SK-N-SH (cell line): ENCODE measurements around the gene S100B. TPM values are rescaled to one million over a fixed set of nuclear protein-coding genes. Genes with fewer than 3 reads are reported as not detected.

Experiments
- CTCF ChIA-PET: fragments of 300-600, 350-600 bp; formaldehyde crosslinking; extraction: SDS; loops from one replicate; lab custom pipeline; 2021; lab: Yijun Ruan, JAX
- POLR2A ChIA-PET: fragments of 350-600 bp; sonication (Branson Sonifier 250); formaldehyde crosslinking; extraction: SDS; loops from one replicate; lab custom pipeline; 2020; ENCODE audit warnings: antibody characterized with exemption, inconsistent platforms; lab: Yijun Ruan, JAX
- DNase-seq: peaks from one replicate; pipeline ENCODE4 v3.0.0; 2012
- H2AFZ ChIP-seq: fragments of 200-600 bp; sonication (generic); 2 replicates; pipeline ENCODE4 v1.8.1; 2016; ENCODE audit warnings: antibody characterized with exemption, mild to moderate bottlenecking, low read depth
- H3F3A ChIP-seq: fragments of 200-600 bp; sonication (generic); replicated peaks from 2 replicates; pipeline ENCODE3; 2016; ENCODE audit warnings: antibody characterized with exemption, mild to moderate bottlenecking; ENCODE audit not compliant: insufficient read depth
- H3K27ac ChIP-seq, 2 experiments: fragments of 200-500 bp in 1 of 2; fragments of 200-600 bp in 1 of 2; sonication (Bioruptor generic) in 1 of 2; sonication (generic), shearing (Covaris generic) in 1 of 2; 2 replicates each; pipeline versions ENCODE4 v1.5.1 to v1.6.1; 2014 to 2016; ENCODE audit warnings: low read depth in 2 of 2, inconsistent platforms in 1 of 2, low read length in 1 of 2, mild to moderate bottlenecking in 1 of 2, mixed read lengths in 1 of 2
- H3K27me3 ChIP-seq: fragments of 200-600 bp; sonication (generic), shearing (Covaris generic); 2 replicates; pipeline ENCODE4 v1.6.1; 2016; ENCODE audit warnings: mixed run types; ENCODE audit not compliant: insufficient read depth
- H3K36me3 ChIP-seq, 2 experiments: fragments of 200-500 bp in 1 of 2; fragments of 200-600 bp in 1 of 2; sonication (Bioruptor generic) in 1 of 2; sonication (generic) in 1 of 2; replicated peaks in 1 of 2; 2 replicates each; pipeline versions ENCODE3 to v1.5.1; 2014 to 2016; ENCODE audit warnings: low read length in 1 of 2, mild to moderate bottlenecking in 1 of 2; ENCODE audit not compliant: insufficient read depth in 2 of 2, control insufficient read depth in 1 of 2
- H3K4me1 ChIP-seq, 2 experiments: fragments of 200-500 bp in 1 of 2; fragments of 200-600 bp in 1 of 2; sonication (Bioruptor generic) in 1 of 2; sonication (generic), shearing (Covaris generic) in 1 of 2; 2 replicates each; pipeline versions ENCODE4 v1.5.1 to v1.6.1; 2014 to 2016; ENCODE audit warnings: low read depth in 1 of 2, low read length in 1 of 2, mixed run types in 1 of 2; ENCODE audit not compliant: insufficient read depth in 2 of 2, control insufficient read depth in 1 of 2
- H3K4me2 ChIP-seq: fragments of 200-600 bp; sonication (generic), shearing (Covaris generic); 2 replicates; pipeline ENCODE4 v1.6.1; 2017; ENCODE audit warnings: mixed run types
- H3K4me3 ChIP-seq, 2 experiments: fragments of 200-500 bp in 1 of 2; fragments of 200-600 bp in 1 of 2; sonication (Bioruptor generic) in 1 of 2; sonication (generic), shearing (Covaris generic) in 1 of 2; 2 replicates each; pipeline versions ENCODE4 v1.5.1 to v1.8.1; 2014 to 2016; ENCODE audit warnings: low read depth in 2 of 2, inconsistent platforms in 1 of 2, low read length in 1 of 2, mild to moderate bottlenecking in 1 of 2, mixed read lengths in 1 of 2, moderate library complexity in 1 of 2
- H3K79me2 ChIP-seq: fragments of 200-600 bp; sonication (generic); 2 replicates; pipeline ENCODE4 v1.8.1; 2017; ENCODE audit warnings: mild to moderate bottlenecking; ENCODE audit not compliant: insufficient read depth
- H3K9ac ChIP-seq: fragments of 200-600 bp; sonication (generic); 2 replicates; pipeline ENCODE4 v1.6.1; 2017; ENCODE audit warnings: mixed run types
- H3K9me2 ChIP-seq: fragments of 200-600 bp; sonication (generic); 2 replicates; pipeline ENCODE4 v1.6.1; 2017; ENCODE audit warnings: mixed run types
- H3K9me3 ChIP-seq: fragments of 200-600 bp; sonication (generic); 2 replicates; pipeline ENCODE4 v1.6.1; 2017; ENCODE audit warnings: mixed run types, mild to moderate bottlenecking, moderate library complexity
- H4K20me1 ChIP-seq: fragments of 200-600 bp; sonication (generic); 2 replicates; pipeline ENCODE4 v1.6.1; 2017; ENCODE audit warnings: mild to moderate bottlenecking, mixed run types; ENCODE audit not compliant: insufficient read depth
- FOSL2 ChIP-seq: IDR thresholded peaks from 2 replicates; pipeline ENCODE4 v1.4.0; 2012; ENCODE audit warnings: low read depth, mild to moderate bottlenecking, moderate library complexity, borderline replicate concordance
- GABPA ChIP-seq: IDR thresholded peaks from 2 replicates; pipeline ENCODE4 v1.4.0; 2012; ENCODE audit warnings: low read depth, mild to moderate bottlenecking
- MEF2A ChIP-seq: IDR thresholded peaks from 2 replicates; pipeline ENCODE4 v1.4.0; 2012; ENCODE audit warnings: low read depth, borderline replicate concordance
- MXI1 ChIP-seq: IDR thresholded peaks from 2 replicates; pipeline ENCODE4 v1.6.1; 2012; ENCODE audit warnings: mild to moderate bottlenecking, low read depth, low read length, improper control_type of control experiment
- POLR2AphosphoS5 ChIP-seq: IDR thresholded peaks from 2 replicates; pipeline ENCODE4 v1.6.1; 2012; ENCODE audit warnings: low read depth, low read length
- RAD21 ChIP-seq: IDR thresholded peaks from 2 replicates; pipeline ENCODE4 v1.6.1; 2012; ENCODE audit warnings: mild to moderate bottlenecking, low read length
- RFX5 ChIP-seq: IDR thresholded peaks from 2 replicates; pipeline ENCODE4 v1.6.1; 2012; ENCODE audit warnings: mild to moderate bottlenecking, improper control_type of control experiment, low read length
- SIN3A ChIP-seq: IDR thresholded peaks from 2 replicates; pipeline ENCODE4 v1.6.1; 2012; ENCODE audit warnings: low read depth, mild to moderate bottlenecking, low read length, moderate library complexity, borderline replicate concordance
- TAF1 ChIP-seq: IDR thresholded peaks from 2 replicates; pipeline ENCODE4 v1.6.1; 2012; ENCODE audit warnings: low read depth, mild to moderate bottlenecking, low read length, moderate library complexity, borderline replicate concordance
- TCF12 ChIP-seq: IDR thresholded peaks from 2 replicates; pipeline ENCODE4 v1.4.0; 2012
- TEAD4 ChIP-seq: IDR thresholded peaks from 2 replicates; pipeline ENCODE4 v1.4.0; 2012; ENCODE audit warnings: mild to moderate bottlenecking, borderline replicate concordance; ENCODE audit not compliant: insufficient read depth
- WGBS: methylation state at CpG from one replicate; pipeline ENCODE4 v1.1.6; 2017; ENCODE audit warnings: low lambda C conversion rate; 5-methylcytosine and 5-hydroxymethylcytosine counted together
- polyA plus RNA-seq, 3 experiments: library from polyadenylated mRNA; depleted of rRNA; stranded (reverse); fragments of >200 nt; gene quantifications; 2 replicates each; pipeline ENCODE4 v1.2.3, GENCODE V29; 2012
- TF ChIP-seq, protein P1 (sequence below): IDR thresholded peaks from 2 replicates; pipeline ENCODE4; 2012
- TF ChIP-seq, protein P2 (sequence below): IDR thresholded peaks from 2 replicates; pipeline ENCODE4 v1.4.0; 2012; ENCODE audit warnings: low read depth
- TF ChIP-seq, protein P3 (sequence below): fragments of 200-600 bp; sonication (generic); IDR thresholded peaks from 2 replicates; pipeline ENCODE4 v1.6.1; 2017; ENCODE audit warnings: antibody characterized with exemption, mild to moderate bottlenecking, moderate library complexity
- TF ChIP-seq, protein P4 (sequence below): IDR thresholded peaks from 2 replicates; pipeline ENCODE4 v1.4.0; 2012; ENCODE audit warnings: low read depth, borderline replicate concordance

S100B gene
- polyA plus RNA-seq, 1 of the 3 experiments (the other 2 are of a cell fraction): 0.12 TPM

DNA sequence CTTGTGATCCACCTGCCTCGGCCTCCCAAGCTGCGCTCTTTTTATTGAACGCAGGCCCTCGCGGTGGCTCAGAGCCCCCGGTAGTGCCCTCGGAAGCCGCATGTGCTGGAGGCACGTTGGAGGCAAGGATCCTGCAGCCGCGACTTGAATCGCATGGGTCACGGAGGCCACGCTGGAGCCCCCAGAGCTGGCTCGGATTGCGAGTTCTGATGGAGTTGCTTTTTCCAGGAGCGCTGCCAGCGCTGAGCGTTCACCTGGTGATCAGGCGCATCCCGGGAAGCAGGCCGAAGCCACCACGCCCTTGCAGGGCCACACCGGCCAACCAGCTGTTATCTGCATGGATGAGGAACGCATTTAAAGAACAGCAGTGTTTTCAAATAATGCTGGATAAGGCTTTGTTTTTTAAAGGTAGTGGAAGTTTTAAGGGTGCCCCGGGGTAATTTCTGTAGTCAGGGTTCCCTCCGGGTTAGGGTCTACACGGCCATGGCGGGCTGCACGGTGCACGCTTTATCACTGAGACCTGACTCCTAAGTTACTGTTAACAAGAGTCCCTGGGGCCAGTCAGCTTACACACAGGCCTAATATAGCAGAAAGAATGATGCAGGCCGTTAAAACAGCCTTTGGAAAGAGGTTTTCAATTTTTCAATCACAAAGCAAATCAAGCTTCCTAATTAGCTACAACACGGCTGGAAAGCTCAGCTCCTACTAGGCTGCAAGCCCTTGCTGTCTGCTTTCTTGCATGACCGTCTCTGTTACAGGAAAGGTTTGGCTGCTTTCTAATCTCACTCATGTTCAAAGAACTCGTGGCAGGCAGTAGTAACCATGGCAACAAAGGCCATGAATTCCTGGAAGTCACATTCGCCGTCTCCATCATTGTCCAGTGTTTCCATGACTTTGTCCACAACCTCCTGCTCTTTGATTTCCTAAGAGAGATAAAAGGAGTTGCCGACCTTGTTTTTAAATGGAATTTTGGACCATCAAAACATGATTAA, 6.0 kb downstream of the S100B start:
- CTCF ChIA-PET: no interaction called here

More for the DNA sequence above, 6.0 kb downstream of the S100B start:
- Histone ChIP-seq H3K27ac (peak overlapping the region; percentile 6 to 58; a peak in 2 of 4 replicates), H2AFZ (peak overlapping the region; percentile 31), H4K20me1 (no peaks in the 10 kb centered on the region), H3K9me2 (no peaks in the 10 kb centered on the region), H3K36me3 (no peaks in the 10 kb centered on the region), H3K9ac (peak overlapping the region; percentile 29), H3F3A (no peaks in the 10 kb centered on the region), H3K9me3 (no peaks in the 10 kb centered on the region), H3K4me1 (peaks cover 7 to 21% of the 10 kb centered on the region in 2 experiments), H3K27me3 (no peaks in the 10 kb centered on the region), H3K79me2 (no peaks in the 10 kb centered on the region), H3K4me3 (no peak overlapping the region), H3K4me2 (peak overlapping the region; percentile 13)
- WGBS: 77% methylated on average over 31 of the region's 38 CpGs
- TF ChIP-seq SIN3A (0 out of 2 replicates have a peak, but pooled peaks have one; percentile 24), POLR2AphosphoS5 (0 out of 2 replicates have a peak, but pooled peaks have one; percentile 28), MEF2A (no peak), TAF1 (no peak), GABPA (no peak), MXI1 (peak; percentile 66), TCF12 (0 out of 2 replicates have a peak, but pooled peaks have one; percentile 10), RFX5 (peak; percentile 44; the same call in 1 of the 2 replicates), RAD21 (no peak), TEAD4 (no peak), FOSL2 (no peak)
- TF ChIP-seq, protein P1, sequence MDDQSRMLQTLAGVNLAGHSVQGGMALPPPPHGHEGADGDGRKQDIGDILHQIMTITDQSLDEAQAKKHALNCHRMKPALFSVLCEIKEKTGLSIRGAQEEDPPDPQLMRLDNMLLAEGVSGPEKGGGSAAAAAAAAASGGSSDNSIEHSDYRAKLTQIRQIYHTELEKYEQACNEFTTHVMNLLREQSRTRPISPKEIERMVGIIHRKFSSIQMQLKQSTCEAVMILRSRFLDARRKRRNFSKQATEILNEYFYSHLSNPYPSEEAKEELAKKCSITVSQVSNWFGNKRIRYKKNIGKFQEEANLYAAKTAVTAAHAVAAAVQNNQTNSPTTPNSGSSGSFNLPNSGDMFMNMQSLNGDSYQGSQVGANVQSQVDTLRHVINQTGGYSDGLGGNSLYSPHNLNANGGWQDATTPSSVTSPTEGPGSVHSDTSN: peak; percentile 11; the same call in 1 of the 2 replicates
- TF ChIP-seq, protein P2, sequence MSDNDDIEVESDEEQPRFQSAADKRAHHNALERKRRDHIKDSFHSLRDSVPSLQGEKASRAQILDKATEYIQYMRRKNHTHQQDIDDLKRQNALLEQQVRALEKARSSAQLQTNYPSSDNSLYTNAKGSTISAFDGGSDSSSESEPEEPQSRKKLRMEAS: peak; percentile 67; the same call in 1 of the 2 replicates
- TF ChIP-seq, protein P3, sequence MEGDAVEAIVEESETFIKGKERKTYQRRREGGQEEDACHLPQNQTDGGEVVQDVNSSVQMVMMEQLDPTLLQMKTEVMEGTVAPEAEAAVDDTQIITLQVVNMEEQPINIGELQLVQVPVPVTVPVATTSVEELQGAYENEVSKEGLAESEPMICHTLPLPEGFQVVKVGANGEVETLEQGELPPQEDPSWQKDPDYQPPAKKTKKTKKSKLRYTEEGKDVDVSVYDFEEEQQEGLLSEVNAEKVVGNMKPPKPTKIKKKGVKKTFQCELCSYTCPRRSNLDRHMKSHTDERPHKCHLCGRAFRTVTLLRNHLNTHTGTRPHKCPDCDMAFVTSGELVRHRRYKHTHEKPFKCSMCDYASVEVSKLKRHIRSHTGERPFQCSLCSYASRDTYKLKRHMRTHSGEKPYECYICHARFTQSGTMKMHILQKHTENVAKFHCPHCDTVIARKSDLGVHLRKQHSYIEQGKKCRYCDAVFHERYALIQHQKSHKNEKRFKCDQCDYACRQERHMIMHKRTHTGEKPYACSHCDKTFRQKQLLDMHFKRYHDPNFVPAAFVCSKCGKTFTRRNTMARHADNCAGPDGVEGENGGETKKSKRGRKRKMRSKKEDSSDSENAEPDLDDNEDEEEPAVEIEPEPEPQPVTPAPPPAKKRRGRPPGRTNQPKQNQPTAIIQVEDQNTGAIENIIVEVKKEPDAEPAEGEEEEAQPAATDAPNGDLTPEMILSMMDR: no peak
- TF ChIP-seq, protein P4, sequence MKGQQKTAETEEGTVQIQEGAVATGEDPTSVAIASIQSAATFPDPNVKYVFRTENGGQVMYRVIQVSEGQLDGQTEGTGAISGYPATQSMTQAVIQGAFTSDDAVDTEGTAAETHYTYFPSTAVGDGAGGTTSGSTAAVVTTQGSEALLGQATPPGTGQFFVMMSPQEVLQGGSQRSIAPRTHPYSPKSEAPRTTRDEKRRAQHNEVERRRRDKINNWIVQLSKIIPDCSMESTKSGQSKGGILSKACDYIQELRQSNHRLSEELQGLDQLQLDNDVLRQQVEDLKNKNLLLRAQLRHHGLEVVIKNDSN: peak; percentile 66; the same call in 1 of the 2 replicates
- peak; percentile 66 for DNase-seq
- POLR2A ChIA-PET: no interaction called here
